Stimulated activated naive CD8-positive, alpha-beta T cell treated with anti-CD3 and anti-CD28 coated beads, Interleukin-15, amount 100 ng/mL, for 72 hours (primary cell): Measurements from ENCODE around the gene FARS2.

Source experiments
- ATAC-seq: fragments of 150-1000 bp; cut with Tn5 transposase; 2 replicates; pipeline ENCODE4 v1.10.0; 2021; ENCODE audit warnings: mild to moderate bottlenecking, moderate library complexity
- DNase-seq, 2 donors: peaks; one replicate each; pipeline ENCODE4 v3.0.0; 2021 to 2022
- H3K27ac Mint-ChIP-seq, 2 donors: one replicate each; pipeline ENCODE4 v1.8.0; 2022; ENCODE audit warnings: mild to moderate bottlenecking in 2 of 2, mixed read lengths in 2 of 2, moderate library complexity in 2 of 2
- H3K27me3 Mint-ChIP-seq: one replicate; pipeline ENCODE4 v1.8.0; 2022; ENCODE audit warnings: mixed read lengths
- H3K4me1 Mint-ChIP-seq: one replicate; pipeline ENCODE4 v1.8.0; 2022; ENCODE audit warnings: mild to moderate bottlenecking, mixed read lengths
- H3K4me3 Mint-ChIP-seq, 2 donors: one replicate each; pipeline ENCODE4 v1.8.0; 2022; ENCODE audit warnings: mild to moderate bottlenecking in 2 of 2, mixed read lengths in 2 of 2, moderate library complexity in 1 of 2
- H3K9me3 Mint-ChIP-seq, 2 donors: one replicate each; pipeline ENCODE4 v1.8.0; 2022; ENCODE audit warnings: mixed read lengths in 2 of 2

Gene FARS2

GRCh38 chr6:5592886-5593519 lies 331.7 kb downstream of the FARS2 start:
- H3K27ac Mint-ChIP-seq, result peak overlapping the region in 1 of 2 donors; percentile 25
- no peaks in the 10 kb centered on the region for H3K27me3 Mint-ChIP-seq
- peaks cover 10% of the 10 kb centered on the region for H3K4me1 Mint-ChIP-seq
- DNase-seq, result no peak
- no peaks in the 10 kb centered on the region for H3K9me3 Mint-ChIP-seq
- ATAC-seq, result no peak
- no peak overlapping the region for H3K4me3 Mint-ChIP-seq

GRCh38 chr6:5595184-5595583 lies 333.9 kb downstream of the FARS2 start:
- no peak for DNase-seq
- Mint-ChIP-seq H3K4me1 (peaks cover 10% of the 10 kb centered on the region), H3K4me3 (no peak overlapping the region), H3K27me3 (no peaks in the 10 kb centered on the region), H3K9me3 (no peaks in the 10 kb centered on the region), H3K27ac (no peak overlapping the region)
- no peak for ATAC-seq

- H3K4me1 Mint-ChIP-seq, result peaks cover 10% of the 10 kb centered on the region
- no peaks in the 10 kb centered on the region for H3K27me3 Mint-ChIP-seq
- no peak for ATAC-seq
Observed at GRCh38 chr6:5597413-5597812, 336.1 kb downstream of the FARS2 start.

GRCh38 chr6:5598123-5598522 lies 336.8 kb downstream of the FARS2 start:
- H3K27ac Mint-ChIP-seq, result no peak overlapping the region
- H3K9me3 Mint-ChIP-seq, result no peaks in the 10 kb centered on the region
- ATAC-seq (no peak), DNase-seq (no peak)
- H3K4me3 Mint-ChIP-seq, result no peak overlapping the region
- H3K27me3 Mint-ChIP-seq, result no peaks in the 10 kb centered on the region
- peaks cover 10% of the 10 kb centered on the region for H3K4me1 Mint-ChIP-seq

More at GRCh38 chr6:5597413-5597812, 336.1 kb downstream of the FARS2 start:
- no peaks in the 10 kb centered on the region for H3K9me3 Mint-ChIP-seq
- no peak for DNase-seq
- H3K4me3 Mint-ChIP-seq, result no peak overlapping the region
- peak overlapping the region in 1 of 2 donors; percentile 33 for H3K27ac Mint-ChIP-seq

GRCh38 chr6:5599127-5599526 lies 337.8 kb downstream of the FARS2 start:
- no peak overlapping the region for H3K4me3 Mint-ChIP-seq
- peaks cover 9% of the 10 kb centered on the region for H3K4me1 Mint-ChIP-seq
- DNase-seq, result no peak
- no peaks in the 10 kb centered on the region for H3K27me3 Mint-ChIP-seq
- H3K9me3 Mint-ChIP-seq, result no peaks in the 10 kb centered on the region
- ATAC-seq, result no peak
- no peak overlapping the region for H3K27ac Mint-ChIP-seq

GRCh38 chr6:5605937-5606336 lies 344.6 kb downstream of the FARS2 start:
- H3K4me3 Mint-ChIP-seq, result no peak overlapping the region
- H3K4me1 Mint-ChIP-seq, result peaks cover 10% of the 10 kb centered on the region
- no peak for ATAC-seq
- peaks cover 0 to 12% of the 10 kb centered on the region in 2 donors for H3K9me3 Mint-ChIP-seq
- no peak for DNase-seq
- H3K27ac Mint-ChIP-seq, result no peak overlapping the region
- no peaks in the 10 kb centered on the region for H3K27me3 Mint-ChIP-seq

GRCh38 chr6:5606546-5606945 lies 345.2 kb downstream of the FARS2 start:
- Mint-ChIP-seq H3K4me3 (no peak overlapping the region), H3K27me3 (no peaks in the 10 kb centered on the region), H3K4me1 (peaks cover 10% of the 10 kb centered on the region), H3K9me3 (peaks cover 0 to 12% of the 10 kb centered on the region in 2 donors), H3K27ac (no peak overlapping the region)
- ATAC-seq (no peak), DNase-seq (no peak)

- peaks cover 10% of the 10 kb centered on the region for H3K4me1 Mint-ChIP-seq
Observed at GRCh38 chr6:5610640-5611039, 349.3 kb downstream of the FARS2 start.

GRCh38 chr6:5617179-5617578 lies 355.9 kb downstream of the FARS2 start:
- no peak for ATAC-seq
- Mint-ChIP-seq H3K4me1 (peaks cover 25% of the 10 kb centered on the region), H3K27me3 (no peaks in the 10 kb centered on the region)

More at GRCh38 chr6:5610640-5611039, 349.3 kb downstream of the FARS2 start:
- no peak overlapping the region for H3K27ac Mint-ChIP-seq
- no peaks in the 10 kb centered on the region for H3K27me3 Mint-ChIP-seq
- peaks cover 4 to 12% of the 10 kb centered on the region in 2 donors for H3K9me3 Mint-ChIP-seq
- ATAC-seq (no peak), DNase-seq (no peak)
- H3K4me3 Mint-ChIP-seq, result no peak overlapping the region

GRCh38 chr6:5619249-5619648 lies 357.9 kb downstream of the FARS2 start:
- peak overlapping the region; percentile 27 to 72 for H3K27ac Mint-ChIP-seq
- H3K4me1 Mint-ChIP-seq, result peaks cover 25% of the 10 kb centered on the region
- no peaks in the 10 kb centered on the region for H3K27me3 Mint-ChIP-seq
- ATAC-seq, result peak; percentile 99
- DNase-seq, result peak; percentile 11 to 48
- peaks cover 0 to 4% of the 10 kb centered on the region in 2 donors for H3K9me3 Mint-ChIP-seq
- H3K4me3 Mint-ChIP-seq, result peak overlapping the region in 1 of 2 donors; percentile 20

More at GRCh38 chr6:5617179-5617578, 355.9 kb downstream of the FARS2 start:
- H3K9me3 Mint-ChIP-seq, result peaks cover 0 to 4% of the 10 kb centered on the region in 2 donors
- DNase-seq, result no peak
- H3K27ac Mint-ChIP-seq, result no peak overlapping the region
- H3K4me3 Mint-ChIP-seq, result no peak overlapping the region

GRCh38 chr6:5622276-5623005 lies 361.1 kb downstream of the FARS2 start:
- Mint-ChIP-seq H3K4me1 (peaks cover 54% of the 10 kb centered on the region), H3K27ac (peak overlapping the region in 1 of 2 donors; percentile 27), H3K9me3 (no peaks in the 10 kb centered on the region), H3K27me3 (no peaks in the 10 kb centered on the region), H3K4me3 (no peak overlapping the region)
- ATAC-seq (no peak), DNase-seq (no peak)

GRCh38 chr6:5623769-5624168 lies 362.5 kb downstream of the FARS2 start:
- Mint-ChIP-seq H3K27me3 (no peaks in the 10 kb centered on the region), H3K4me1 (peaks cover 58% of the 10 kb centered on the region), H3K27ac (peak overlapping the region in 1 of 2 donors; percentile 13), H3K4me3 (no peak overlapping the region), H3K9me3 (no peaks in the 10 kb centered on the region)
- ATAC-seq, result no peak
- no peak for DNase-seq

GRCh38 chr6:5624256-5624655 lies 362.9 kb downstream of the FARS2 start:
- H3K9me3 Mint-ChIP-seq, result peaks cover 0 to 2% of the 10 kb centered on the region in 2 donors
- H3K27ac Mint-ChIP-seq, result no peak overlapping the region
- peaks cover 53% of the 10 kb centered on the region for H3K4me1 Mint-ChIP-seq
- ATAC-seq (no peak), DNase-seq (no peak)
- no peak overlapping the region for H3K4me3 Mint-ChIP-seq
- no peaks in the 10 kb centered on the region for H3K27me3 Mint-ChIP-seq

GRCh38 chr6:5626727-5627426 lies 365.6 kb downstream of the FARS2 start:
- DNase-seq, result peak; percentile 15 to 16

GRCh38 chr6:5630636-5631035 lies 369.3 kb downstream of the FARS2 start:
- no peaks in the 10 kb centered on the region for H3K27me3 Mint-ChIP-seq
- DNase-seq (no peak), ATAC-seq (no peak)
- H3K4me3 Mint-ChIP-seq, result no peak overlapping the region
- no peak overlapping the region for H3K27ac Mint-ChIP-seq
- H3K9me3 Mint-ChIP-seq, result peaks cover 7 to 12% of the 10 kb centered on the region in 2 donors
- H3K4me1 Mint-ChIP-seq, result peaks cover 40% of the 10 kb centered on the region

More at GRCh38 chr6:5626727-5627426, 365.6 kb downstream of the FARS2 start:
- peaks cover 39% of the 10 kb centered on the region for H3K4me1 Mint-ChIP-seq
- peaks cover 0 to 5% of the 10 kb centered on the region in 2 donors for H3K9me3 Mint-ChIP-seq
- no peaks in the 10 kb centered on the region for H3K27me3 Mint-ChIP-seq
- H3K27ac Mint-ChIP-seq, result peak overlapping the region in 1 of 2 donors; percentile 38
- peak; percentile 88 for ATAC-seq
- peak overlapping the region; percentile 48 to 70 for H3K4me3 Mint-ChIP-seq
